Measurements from ENCODE around the gene TOX2. TPM values are rescaled to one million over a fixed set of nuclear protein-coding genes. Genes with fewer than 3 reads are reported as not detected.

Gene TOX2
- total and polyA plus RNA-seq, 7 donors: 0.06 to 0.53 (median 0.38) TPM

DNA sequence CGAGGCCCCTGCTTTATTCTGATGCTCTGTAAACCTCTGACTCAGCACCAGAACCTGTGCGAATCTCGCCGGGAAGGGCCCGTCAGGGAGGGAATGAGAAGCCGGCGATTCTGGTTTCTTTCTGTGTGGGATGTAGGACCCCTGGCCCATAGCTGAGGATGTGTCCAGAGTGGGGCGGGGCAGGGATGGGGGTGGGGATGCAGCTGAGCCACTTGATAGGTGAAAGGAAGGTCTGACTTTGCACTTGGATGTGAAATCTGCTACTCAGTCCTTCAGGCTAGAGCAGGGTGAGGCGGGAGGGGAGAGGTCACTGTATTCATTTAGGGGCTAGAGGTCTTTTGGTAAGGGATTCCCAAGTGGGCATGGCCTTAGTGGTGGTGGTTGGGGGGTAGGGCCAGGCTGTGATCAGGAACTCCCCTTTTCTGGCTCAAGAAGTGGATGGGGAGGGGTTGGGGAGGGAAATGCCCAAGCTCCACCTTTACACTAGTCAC is 2.3 kb downstream of the TOX2 start:
- DNase-seq (no peak), ATAC-seq (no peak)
- Histone ChIP-seq H3K27ac (no peak overlapping the region), H3K27me3 (ENCODE audit: insufficient read depth in 3 of 3, low read length in 2 of 3) (peaks cover 0 to 60% (median 18%) of the 10 kb centered on the region in 3 donors), H3K4me1 (no peaks in the 10 kb centered on the region), H3K4me3 (no peak overlapping the region), H3K36me3 (ENCODE audit: insufficient read depth in 1 of 2, low read depth in 1 of 2) (no peaks in the 10 kb centered on the region), H3K9me3 (peaks cover 14% of the 10 kb centered on the region)
- intact Hi-C loops (cut with DNase I): no loop called here
- TF ChIP-seq, protein P1, sequence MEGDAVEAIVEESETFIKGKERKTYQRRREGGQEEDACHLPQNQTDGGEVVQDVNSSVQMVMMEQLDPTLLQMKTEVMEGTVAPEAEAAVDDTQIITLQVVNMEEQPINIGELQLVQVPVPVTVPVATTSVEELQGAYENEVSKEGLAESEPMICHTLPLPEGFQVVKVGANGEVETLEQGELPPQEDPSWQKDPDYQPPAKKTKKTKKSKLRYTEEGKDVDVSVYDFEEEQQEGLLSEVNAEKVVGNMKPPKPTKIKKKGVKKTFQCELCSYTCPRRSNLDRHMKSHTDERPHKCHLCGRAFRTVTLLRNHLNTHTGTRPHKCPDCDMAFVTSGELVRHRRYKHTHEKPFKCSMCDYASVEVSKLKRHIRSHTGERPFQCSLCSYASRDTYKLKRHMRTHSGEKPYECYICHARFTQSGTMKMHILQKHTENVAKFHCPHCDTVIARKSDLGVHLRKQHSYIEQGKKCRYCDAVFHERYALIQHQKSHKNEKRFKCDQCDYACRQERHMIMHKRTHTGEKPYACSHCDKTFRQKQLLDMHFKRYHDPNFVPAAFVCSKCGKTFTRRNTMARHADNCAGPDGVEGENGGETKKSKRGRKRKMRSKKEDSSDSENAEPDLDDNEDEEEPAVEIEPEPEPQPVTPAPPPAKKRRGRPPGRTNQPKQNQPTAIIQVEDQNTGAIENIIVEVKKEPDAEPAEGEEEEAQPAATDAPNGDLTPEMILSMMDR (IDR thresholded peaks at IDR 0.05): no peak
- WGBS, 3 donors: 45 to 62% (median 54%) methylated on average over 9 of the region's 9 CpGs

DNA sequence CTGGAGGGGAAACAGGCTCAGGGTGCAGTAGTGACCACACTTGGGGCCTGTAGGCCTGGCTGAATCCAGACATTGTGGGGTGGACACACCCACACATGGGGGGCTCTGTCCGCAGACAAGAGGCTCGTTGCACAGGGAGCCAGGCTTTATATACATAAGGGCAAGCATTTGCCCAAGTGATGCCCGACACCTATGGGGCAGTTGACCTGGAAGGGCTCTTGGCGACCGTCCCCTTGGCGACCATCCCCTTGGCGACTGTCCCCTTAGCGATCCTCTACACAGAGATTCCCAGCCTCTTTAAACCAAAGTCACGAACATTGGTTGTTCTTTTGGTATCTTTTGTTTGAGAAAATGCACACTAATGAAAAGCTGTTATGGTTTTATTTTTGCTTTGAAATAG is 2.7 kb downstream of the TOX2 start:
- H3K36me3 ChIP-seq (ENCODE audit: insufficient read depth in 1 of 2, low read depth in 1 of 2): no peaks in the 10 kb centered on the region
- no peak for ATAC-seq
- no peaks in the 10 kb centered on the region for H3K4me1 ChIP-seq
- H3K27me3 ChIP-seq (ENCODE audit: insufficient read depth in 3 of 3, low read length in 2 of 3): peaks cover 0 to 62% (median 18%) of the 10 kb centered on the region in 3 donors
- intact Hi-C loops (cut with DNase I): no loop called here
- TF ChIP-seq, protein P1 (IDR thresholded peaks at IDR 0.05): no peak
- peaks cover 11% of the 10 kb centered on the region for H3K9me3 ChIP-seq
- 81 to 85% (median 84%) methylated on average over 9 of the region's 9 CpGs for WGBS, 3 donors
- no peak overlapping the region for H3K4me3 ChIP-seq
- H3K27ac ChIP-seq: no peak overlapping the region
- DNase-seq: no peak

DNA sequence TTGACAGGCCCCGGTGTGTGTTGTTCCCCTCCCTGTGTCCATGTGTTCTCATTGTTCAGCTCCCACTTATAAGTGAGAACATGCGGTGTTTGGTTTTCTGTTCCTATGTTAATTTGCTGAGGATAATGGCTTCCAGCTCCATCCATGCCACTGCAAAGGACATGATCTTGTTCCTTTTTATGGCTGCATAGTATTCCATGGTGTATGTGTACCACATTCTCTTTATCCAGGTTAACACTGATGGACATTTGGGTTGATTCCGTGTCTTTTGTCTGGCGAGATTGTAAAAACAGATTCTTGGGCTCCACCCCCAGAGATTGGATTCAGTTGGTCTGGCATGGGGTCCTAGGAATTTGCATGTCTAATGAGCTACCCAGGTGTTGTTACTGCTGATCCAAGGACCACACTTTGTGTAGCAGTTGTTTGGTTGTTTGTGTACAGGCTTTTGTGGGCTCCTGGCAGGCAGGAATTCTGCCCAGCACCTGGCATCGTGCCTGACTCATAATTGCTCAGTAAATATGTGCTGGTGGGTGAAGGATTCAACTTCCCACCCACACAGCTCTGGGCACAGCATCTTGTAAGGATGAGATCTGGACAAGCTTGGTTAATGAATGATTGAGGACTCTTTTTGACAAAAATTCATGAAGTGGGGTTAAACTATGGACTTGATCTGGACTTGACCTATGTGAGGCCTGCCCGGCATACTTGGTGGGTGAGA is 5.2 kb downstream of the TOX2 start:
- H3K27me3 ChIP-seq (ENCODE audit: insufficient read depth in 3 of 3, low read length in 2 of 3): peaks cover 0 to 42% (median 15%) of the 10 kb centered on the region in 3 donors
- H3K4me3 ChIP-seq: no peak overlapping the region
- no peaks in the 10 kb centered on the region for H3K36me3 ChIP-seq (ENCODE audit: insufficient read depth in 1 of 2, low read depth in 1 of 2)
- WGBS, 3 donors: 72 to 85% (median 83%) methylated on average over 6 of the region's 6 CpGs
- TF ChIP-seq, protein P1 (IDR thresholded peaks at IDR 0.05): no peak
- H3K4me1 ChIP-seq: no peaks in the 10 kb centered on the region
- intact Hi-C loops (cut with DNase I): no loop called here
- no peak overlapping the region for H3K27ac ChIP-seq
- no peaks in the 10 kb centered on the region for H3K9me3 ChIP-seq
- DNase-seq (no peak), ATAC-seq (no peak)

DNA sequence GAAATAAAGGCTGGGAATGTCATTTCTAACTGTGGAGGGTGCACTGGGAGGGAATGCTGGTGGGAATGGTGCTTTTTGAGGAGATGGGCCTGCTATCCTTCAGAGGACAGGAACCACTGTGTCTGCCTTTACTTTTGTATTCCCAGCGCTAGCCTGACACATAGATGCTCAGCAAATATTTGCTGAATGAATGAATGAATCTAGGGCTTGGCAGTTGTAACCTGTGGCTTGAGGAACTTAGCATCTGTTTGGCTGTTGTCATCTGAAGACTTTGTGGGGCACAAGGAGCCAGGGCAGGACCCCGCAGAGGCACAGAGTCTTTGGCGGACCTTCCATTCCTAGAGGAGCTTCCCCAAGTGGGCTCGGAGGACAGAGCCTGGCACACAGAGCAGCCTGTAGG is 6.1 kb downstream of the TOX2 start:
- TF ChIP-seq, protein P1 (IDR thresholded peaks at IDR 0.05): no peak
- no peak overlapping the region for H3K27ac ChIP-seq
- ATAC-seq: no peak
- no peaks in the 10 kb centered on the region for H3K9me3 ChIP-seq
- H3K4me1 ChIP-seq: no peaks in the 10 kb centered on the region
- no peak overlapping the region for H3K4me3 ChIP-seq
- H3K27me3 ChIP-seq (ENCODE audit: insufficient read depth in 3 of 3, low read length in 2 of 3): peaks cover 0 to 32% (median 9%) of the 10 kb centered on the region in 3 donors
- 85 to 92% (median 87%) methylated on average over 4 of the region's 4 CpGs for WGBS, 3 donors
- no peak for DNase-seq
- no peaks in the 10 kb centered on the region for H3K36me3 ChIP-seq (ENCODE audit: insufficient read depth in 1 of 2, low read depth in 1 of 2)
- intact Hi-C loops (cut with DNase I): no loop called here

Data from psoas muscle (tissue), 8 donors.